DMS79 (cell line): ENCODE data around the gene PCDHA4.

Experiments used
- DNase-seq: peaks from one replicate; lab custom pipeline; 2025; lab: John Stamatoyannopoulos, UW

The PCDHA4 gene

GRCh38 chr5:140855772-140856674 lies 49.2 kb downstream of the PCDHA4 start, which contains the start of gene PCDHA10:
PCDHA10 (plus strand) TSS chr5:140855897; CDS start chr5:140856049, 152 bp downstream.
- DNase-seq: no peak

GRCh38 chr5:140857177-140857986 lies 50.5 kb downstream of the PCDHA4 start:
- DNase-seq: no peak

- DNase-seq: no peak
Measured at GRCh38 chr5:140857987-140858240, 51.0 kb downstream of the PCDHA4 start.

- no peak for DNase-seq
Measured at GRCh38 chr5:140862441-140863295, 55.8 kb downstream of the PCDHA4 start.
